Panc1 (cell line): ENCODE results near the gene HK3. TPM values are rescaled to one million over a fixed set of nuclear protein-coding genes. Genes with fewer than 3 reads are reported as not detected.

Source experiments
- ATAC-seq: fragments of 200-7000 bp; cut with Tn5 transposase; 2 replicates; pipeline ENCODE4 v1.9.1; 2020; ENCODE audit warnings: mild to moderate bottlenecking, moderate library complexity
- BruUV-seq: library from RNA; stranded (reverse); fragments of 400-500 nt; replicated peaks from 2 replicates; lab custom pipeline; 2021; lab: Mats Ljungman, UMichigan
- CTCF ChIA-PET: fragments of 300-600 bp; sonication (Branson Sonifier 250); formaldehyde crosslinking; loops from one replicate; lab custom pipeline; 2022; ENCODE audit warnings: antibody characterized with exemption; lab: Charles Lee
- POLR2A ChIA-PET: fragments of 300-600 bp; sonication (Branson Sonifier 250); formaldehyde crosslinking; loops from one replicate; lab custom pipeline; 2022; ENCODE audit warnings: antibody characterized with exemption; lab: Charles Lee
- DNase-seq: peaks from one replicate; pipeline ENCODE4 v3.0.0-alpha.2; 2010; ENCODE audit warnings: low read depth, low spot score
- H3K27ac ChIP-seq: 2 replicates; pipeline ENCODE4 v1.5.1; 2011; ENCODE audit warnings: mild to moderate bottlenecking, low read length, inconsistent platforms
- H3K27me3 ChIP-seq: fragments of 200-500 bp; sonication (Bioruptor generic); 2 replicates; pipeline ENCODE4 v1.6.0; 2014; ENCODE audit warnings: low read length, inconsistent platforms; ENCODE audit not compliant: control insufficient read depth, insufficient read depth
- H3K36me3 ChIP-seq: fragments of 200-500 bp; sonication (Bioruptor generic); 2 replicates; pipeline ENCODE4 v1.5.1; 2014; ENCODE audit warnings: inconsistent platforms, mild to moderate bottlenecking, low read length, moderate library complexity; ENCODE audit not compliant: control insufficient read depth, insufficient read depth
- H3K4me1 ChIP-seq: 2 replicates; pipeline ENCODE4 v1.5.1; 2011; ENCODE audit warnings: inconsistent platforms, mild to moderate bottlenecking, low read length, moderate library complexity; ENCODE audit not compliant: control insufficient read depth, insufficient read depth
- H3K4me3 ChIP-seq, 2 experiments: 2 replicates each; pipeline ENCODE4 v1.5.1; 2011 to 2012; ENCODE audit warnings: low read depth in 2 of 2, low read length in 2 of 2, mild to moderate bottlenecking in 2 of 2, inconsistent platforms in 1 of 2, moderate library complexity in 1 of 2
- H3K9me3 ChIP-seq: fragments of 200-500 bp; sonication (Bioruptor generic); 2 replicates; pipeline ENCODE4 v1.5.1; 2014; ENCODE audit warnings: low read depth, mild to moderate bottlenecking, inconsistent platforms, low read length, moderate library complexity; ENCODE audit not compliant: control insufficient read depth, insufficient read depth
- POLR2AphosphoS5 ChIP-seq: IDR thresholded peaks from 2 replicates; pipeline ENCODE4 v1.6.1; 2012; ENCODE audit warnings: mild to moderate bottlenecking, low read depth, low read length, moderate library complexity
- SIN3A ChIP-seq: IDR thresholded peaks from 2 replicates; pipeline ENCODE4 v1.6.1; 2012; ENCODE audit warnings: low read depth, mild to moderate bottlenecking, low read length, moderate library complexity, borderline replicate concordance; ENCODE audit not compliant: insufficient read depth
- TCF7L2 ChIP-seq: IDR thresholded peaks from 2 replicates; pipeline ENCODE4 v1.6.1; 2011; ENCODE audit warnings: mild to moderate bottlenecking, low read depth, low read length, inconsistent platforms
- in situ Hi-C: cut with HindIII; loops from 2 replicates; pipeline ENCODE4 v1.10.0; 2016; ENCODE audit warnings: low sequenced_read_pairs, low pct_unique_long_range_greater_than_20kb
- intact Hi-C: fragments of 100-400 bp; cut with micrococcal nuclease; formaldehyde crosslinking; loops from one replicate; pipeline ENCODE4 v1.10.0; 2022; ENCODE audit not compliant: unreplicated experiment
- total RNA-seq: library from RNA; stranded (reverse); gene quantifications from one replicate; pipeline ENCODE4 v1.2.1, GENCODE V29; 2021; ENCODE audit not compliant: unreplicated experiment
- TF ChIP-seq, protein P1 (sequence below): fragments of 450-650 bp; IDR thresholded peaks from 2 replicates; pipeline ENCODE4 v1.5.1; 2017; ENCODE audit warnings: mild to moderate bottlenecking
- TF ChIP-seq, protein P2 (sequence below), 2 experiments: IDR thresholded peaks; 2 replicates each; pipeline ENCODE4 v1.6.1; 2011 to 2012; ENCODE audit warnings: low read depth in 2 of 2, control low read depth in 1 of 2, low read length in 1 of 2, mild to moderate bottlenecking in 1 of 2, moderate library complexity in 1 of 2; ENCODE audit not compliant: insufficient read depth in 1 of 2

The HK3 gene
- total RNA-seq, 1 experiment from 2014 or later: not detected

DNA sequence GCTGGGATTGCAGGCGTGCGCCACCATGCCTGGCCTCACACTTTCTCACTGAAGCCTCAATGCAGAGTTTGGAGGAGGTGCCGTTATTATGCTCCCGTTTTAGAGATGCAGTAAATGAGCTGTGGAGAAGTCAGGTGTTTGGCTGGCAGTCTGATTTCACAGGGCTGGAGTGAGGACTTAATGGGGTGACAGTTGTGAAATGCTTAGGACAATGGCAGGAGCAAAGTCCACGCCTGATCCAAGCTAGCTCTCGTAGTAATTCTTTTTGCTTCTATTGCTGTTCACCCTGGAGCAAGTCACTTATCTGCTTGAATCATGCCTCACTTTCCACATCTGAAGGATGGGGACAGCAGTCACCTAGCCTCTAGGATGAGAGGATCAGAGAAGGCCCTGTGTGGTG lies 67.0 kb downstream of the HK3 start:
- Histone ChIP-seq H3K36me3 (no peaks in the 10 kb centered on the region), H3K9me3 (no peaks in the 10 kb centered on the region), H3K27ac (no peak overlapping the region), H3K4me1 (no peaks in the 10 kb centered on the region), H3K4me3 (no peak overlapping the region), H3K27me3 (peaks cover 6% of the 10 kb centered on the region; the same call in 1 of the 2 replicates)
- ATAC-seq: no peak
- CTCF ChIA-PET: interaction anchor here (1.1 kb wide), 1 partner anchor 172 kb away, joined by 3 read pairs; no protein-coding TSS in a partner anchor
- intact Hi-C loops: no loop called here
- no TSS peak for BruUV-seq
- in situ Hi-C loops: no loop called here
- TF ChIP-seq TCF7L2 (no peak), POLR2AphosphoS5 (no peak)
- TF ChIP-seq, protein P1, sequence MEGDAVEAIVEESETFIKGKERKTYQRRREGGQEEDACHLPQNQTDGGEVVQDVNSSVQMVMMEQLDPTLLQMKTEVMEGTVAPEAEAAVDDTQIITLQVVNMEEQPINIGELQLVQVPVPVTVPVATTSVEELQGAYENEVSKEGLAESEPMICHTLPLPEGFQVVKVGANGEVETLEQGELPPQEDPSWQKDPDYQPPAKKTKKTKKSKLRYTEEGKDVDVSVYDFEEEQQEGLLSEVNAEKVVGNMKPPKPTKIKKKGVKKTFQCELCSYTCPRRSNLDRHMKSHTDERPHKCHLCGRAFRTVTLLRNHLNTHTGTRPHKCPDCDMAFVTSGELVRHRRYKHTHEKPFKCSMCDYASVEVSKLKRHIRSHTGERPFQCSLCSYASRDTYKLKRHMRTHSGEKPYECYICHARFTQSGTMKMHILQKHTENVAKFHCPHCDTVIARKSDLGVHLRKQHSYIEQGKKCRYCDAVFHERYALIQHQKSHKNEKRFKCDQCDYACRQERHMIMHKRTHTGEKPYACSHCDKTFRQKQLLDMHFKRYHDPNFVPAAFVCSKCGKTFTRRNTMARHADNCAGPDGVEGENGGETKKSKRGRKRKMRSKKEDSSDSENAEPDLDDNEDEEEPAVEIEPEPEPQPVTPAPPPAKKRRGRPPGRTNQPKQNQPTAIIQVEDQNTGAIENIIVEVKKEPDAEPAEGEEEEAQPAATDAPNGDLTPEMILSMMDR: no peak
- TF ChIP-seq, protein P2, sequence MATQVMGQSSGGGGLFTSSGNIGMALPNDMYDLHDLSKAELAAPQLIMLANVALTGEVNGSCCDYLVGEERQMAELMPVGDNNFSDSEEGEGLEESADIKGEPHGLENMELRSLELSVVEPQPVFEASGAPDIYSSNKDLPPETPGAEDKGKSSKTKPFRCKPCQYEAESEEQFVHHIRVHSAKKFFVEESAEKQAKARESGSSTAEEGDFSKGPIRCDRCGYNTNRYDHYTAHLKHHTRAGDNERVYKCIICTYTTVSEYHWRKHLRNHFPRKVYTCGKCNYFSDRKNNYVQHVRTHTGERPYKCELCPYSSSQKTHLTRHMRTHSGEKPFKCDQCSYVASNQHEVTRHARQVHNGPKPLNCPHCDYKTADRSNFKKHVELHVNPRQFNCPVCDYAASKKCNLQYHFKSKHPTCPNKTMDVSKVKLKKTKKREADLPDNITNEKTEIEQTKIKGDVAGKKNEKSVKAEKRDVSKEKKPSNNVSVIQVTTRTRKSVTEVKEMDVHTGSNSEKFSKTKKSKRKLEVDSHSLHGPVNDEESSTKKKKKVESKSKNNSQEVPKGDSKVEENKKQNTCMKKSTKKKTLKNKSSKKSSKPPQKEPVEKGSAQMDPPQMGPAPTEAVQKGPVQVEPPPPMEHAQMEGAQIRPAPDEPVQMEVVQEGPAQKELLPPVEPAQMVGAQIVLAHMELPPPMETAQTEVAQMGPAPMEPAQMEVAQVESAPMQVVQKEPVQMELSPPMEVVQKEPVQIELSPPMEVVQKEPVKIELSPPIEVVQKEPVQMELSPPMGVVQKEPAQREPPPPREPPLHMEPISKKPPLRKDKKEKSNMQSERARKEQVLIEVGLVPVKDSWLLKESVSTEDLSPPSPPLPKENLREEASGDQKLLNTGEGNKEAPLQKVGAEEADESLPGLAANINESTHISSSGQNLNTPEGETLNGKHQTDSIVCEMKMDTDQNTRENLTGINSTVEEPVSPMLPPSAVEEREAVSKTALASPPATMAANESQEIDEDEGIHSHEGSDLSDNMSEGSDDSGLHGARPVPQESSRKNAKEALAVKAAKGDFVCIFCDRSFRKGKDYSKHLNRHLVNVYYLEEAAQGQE (IDR thresholded peaks at IDR 0.05; ENCODE audit: insufficient read depth in 1 of 2, low read depth in 2 of 2, low read length in 1 of 2): no peak
- POLR2A ChIA-PET: no interaction called here
- no peak for DNase-seq

DNA sequence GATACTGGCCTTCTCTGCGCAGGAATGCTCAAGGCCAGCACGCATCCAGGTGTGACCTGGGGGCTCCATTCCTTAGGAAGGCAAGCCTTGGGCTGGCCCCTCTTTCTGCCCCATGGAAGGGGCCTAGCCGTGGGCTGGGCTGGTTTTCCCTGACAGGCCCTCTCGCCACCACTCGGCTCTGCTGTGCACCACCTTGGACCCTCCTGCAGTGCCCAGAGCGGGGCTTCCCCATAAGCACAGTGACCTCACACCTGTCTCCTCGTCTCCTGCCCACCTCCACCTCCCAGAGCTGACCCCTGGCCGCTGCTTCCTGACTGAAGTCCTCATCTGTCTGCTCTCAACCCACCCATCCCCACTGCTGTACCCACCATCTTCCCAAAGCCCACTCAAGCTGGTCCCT lies 67.7 kb downstream of the HK3 start:
- Histone ChIP-seq H3K27me3 (peaks cover 6% of the 10 kb centered on the region; the same call in 1 of the 2 replicates), H3K4me1 (no peaks in the 10 kb centered on the region), H3K36me3 (no peaks in the 10 kb centered on the region), H3K4me3 (no peak overlapping the region), H3K9me3 (no peaks in the 10 kb centered on the region), H3K27ac (no peak overlapping the region)
- DNase-seq: no peak
- TF ChIP-seq, protein P1: no peak
- TF ChIP-seq POLR2AphosphoS5 (no peak), SIN3A (no peak)
- TF ChIP-seq, protein P2 (IDR thresholded peaks at IDR 0.05; ENCODE audit: insufficient read depth in 1 of 2, low read depth in 2 of 2, low read length in 1 of 2): no peak
- ChIA-PET POLR2A (no interaction called here), CTCF (interaction anchor here (0.8 kb wide), 1 partner anchor 20 kb away, joined by 4 read pairs; no protein-coding TSS in a partner anchor)
- intact Hi-C loops (no loop called here), in situ Hi-C loops (no loop called here)
- no TSS peak for BruUV-seq
- ATAC-seq: no peak
